HG03025 (cell line): ENCODE measurements around the gene GYG1.

Source experiments
- ATAC-seq: cut with Tn5 transposase; IDR thresholded peaks from one replicate; pipeline ENCODE4 v1.9.1; 2021; ENCODE audit warnings: mild to moderate bottlenecking, moderate library complexity; ENCODE audit not compliant: unreplicated experiment, low FRiP score

The GYG1 gene

GRCh38 chr3:148991219-148992026, at the start of gene GYG1:
GYG1 (plus strand) TSS chr3:148991540; CDS start chr3:148991641, 101 bp downstream.
- peak; percentile 92 for ATAC-seq

DNA sequence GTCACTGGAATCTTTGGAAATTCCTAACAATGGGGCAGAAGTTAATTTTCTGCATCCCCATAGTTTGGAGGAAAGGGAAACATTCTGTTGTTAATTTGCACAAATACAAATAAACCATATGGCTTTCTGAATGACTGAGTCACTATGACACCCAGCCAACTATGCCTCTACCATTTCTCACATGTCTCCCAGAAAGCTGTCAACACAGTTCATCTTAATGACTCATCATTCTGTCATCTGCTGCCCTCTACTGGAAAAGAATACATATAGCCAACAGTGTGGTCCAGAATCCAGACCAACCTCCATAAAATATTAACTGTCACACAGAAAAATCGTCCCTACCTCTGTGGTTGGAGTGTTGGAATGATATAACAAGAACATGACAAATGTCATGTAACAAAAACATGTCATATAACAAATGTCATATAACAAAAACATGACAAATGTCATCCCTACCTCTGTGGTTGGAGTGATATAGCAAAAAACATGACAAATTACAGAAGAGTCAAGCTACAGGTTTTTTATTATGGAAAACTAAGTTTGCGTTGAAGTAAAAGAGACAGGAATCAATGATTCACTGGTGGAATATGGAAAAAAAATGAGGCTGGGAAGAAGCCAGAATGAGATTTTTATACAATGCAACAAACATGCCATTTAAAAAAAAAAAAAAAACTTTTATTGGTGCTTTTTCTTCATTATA, 47.7 kb upstream of the GYG1 start:
- ATAC-seq, result peak; percentile 94

DNA sequence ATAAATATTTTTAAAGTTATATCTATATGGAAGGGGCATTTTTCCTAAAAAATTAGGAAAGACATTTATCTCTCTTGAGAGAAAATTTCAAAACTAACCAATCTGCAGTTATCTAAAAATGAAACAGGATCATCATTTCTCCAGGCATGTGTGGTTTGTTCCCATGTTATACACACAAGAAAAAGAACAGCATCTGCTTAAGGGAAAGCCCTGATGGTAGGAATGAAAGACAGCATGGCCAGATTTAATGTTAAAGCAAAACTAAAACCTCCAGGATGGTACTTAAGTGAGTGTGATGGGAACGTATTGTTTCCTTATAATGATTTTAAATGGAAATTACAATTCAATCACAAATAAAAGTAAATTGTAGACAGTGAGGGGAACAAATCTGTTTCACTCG, 46.2 kb upstream of the GYG1 start:
- ATAC-seq, result no peak

DNA sequence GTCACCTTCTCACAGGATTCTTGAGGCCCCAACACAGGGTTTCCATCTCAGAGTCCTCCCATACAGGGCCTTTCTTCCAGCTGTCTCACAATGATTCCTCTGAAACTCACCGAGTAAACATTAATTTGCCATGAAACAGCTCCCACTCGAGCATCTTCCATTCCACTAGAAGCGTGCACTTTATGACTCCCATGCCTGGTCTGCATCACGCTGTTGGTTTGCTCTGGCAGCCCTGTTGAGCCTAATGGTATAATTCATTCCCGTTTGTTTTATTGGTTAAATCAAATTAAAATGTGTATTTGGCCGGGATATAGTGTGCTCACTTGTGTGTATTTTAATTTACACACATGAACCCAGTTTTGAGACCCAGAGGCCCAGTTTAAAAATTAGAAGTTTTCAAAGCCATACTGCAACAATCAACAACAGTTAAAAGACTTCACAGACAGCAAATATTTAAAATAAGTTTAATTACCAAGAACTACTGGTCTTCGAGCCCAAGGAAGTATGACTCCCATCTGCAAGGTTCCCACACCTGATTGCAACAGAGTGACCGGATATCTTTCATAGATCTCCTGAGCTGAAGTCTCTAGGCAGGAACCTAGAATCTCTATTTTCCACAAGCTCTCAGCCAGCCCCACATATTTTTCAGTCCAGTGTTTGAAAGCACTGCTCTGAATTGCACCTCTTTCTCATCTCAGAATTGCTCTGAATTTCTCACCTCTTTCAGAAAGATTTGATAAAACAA, 42.3 kb upstream of the GYG1 start:
- no peak for ATAC-seq

GRCh38 chr3:148950806-148951205, 40.5 kb upstream of the GYG1 start:
- ATAC-seq, result no peak

GRCh38 chr3:148951599-148952361, 39.6 kb upstream of the GYG1 start:
- ATAC-seq, result no peak

DNA sequence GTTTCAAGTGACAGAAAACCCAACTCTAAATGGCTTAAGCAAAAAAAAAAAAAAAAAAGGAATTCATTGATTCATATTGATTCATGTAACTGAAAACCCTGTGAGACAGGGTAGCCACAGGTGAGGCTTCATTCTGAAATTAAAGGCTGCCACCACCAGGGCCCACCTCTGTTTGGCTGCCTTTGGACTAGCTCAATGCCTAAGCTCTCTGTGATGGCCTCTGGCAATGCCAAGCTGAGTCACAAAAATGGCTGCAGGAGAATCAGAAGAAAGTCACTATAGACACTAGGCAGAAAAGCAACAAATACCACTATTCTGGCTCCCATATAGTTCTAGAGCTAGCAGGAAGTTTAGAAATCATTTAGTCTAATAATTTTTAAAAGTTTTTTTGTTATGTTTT, 38.2 kb upstream of the GYG1 start:
- no peak for ATAC-seq

DNA sequence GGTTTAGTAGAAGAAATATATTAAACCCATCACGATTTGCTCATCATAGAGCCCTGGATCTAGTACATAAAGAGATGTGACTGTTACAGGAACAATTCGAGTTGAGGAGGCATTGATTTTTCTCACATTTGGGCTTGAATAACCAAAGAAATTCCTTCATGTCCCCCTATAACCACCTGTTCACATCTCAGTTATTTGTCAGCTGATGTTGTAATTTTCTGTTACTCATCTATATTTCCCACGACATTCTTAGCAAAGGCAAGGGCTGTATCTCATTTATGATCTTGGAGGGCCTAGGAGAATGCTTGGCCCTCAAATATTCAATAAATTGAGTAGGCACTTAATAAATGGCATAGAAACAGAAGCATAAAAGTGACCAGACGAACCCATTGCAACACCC, 36.4 kb upstream of the GYG1 start:
- no peak for ATAC-seq

GRCh38 chr3:148955544-148956346, 35.6 kb upstream of the GYG1 start:
- ATAC-seq, result no peak

DNA sequence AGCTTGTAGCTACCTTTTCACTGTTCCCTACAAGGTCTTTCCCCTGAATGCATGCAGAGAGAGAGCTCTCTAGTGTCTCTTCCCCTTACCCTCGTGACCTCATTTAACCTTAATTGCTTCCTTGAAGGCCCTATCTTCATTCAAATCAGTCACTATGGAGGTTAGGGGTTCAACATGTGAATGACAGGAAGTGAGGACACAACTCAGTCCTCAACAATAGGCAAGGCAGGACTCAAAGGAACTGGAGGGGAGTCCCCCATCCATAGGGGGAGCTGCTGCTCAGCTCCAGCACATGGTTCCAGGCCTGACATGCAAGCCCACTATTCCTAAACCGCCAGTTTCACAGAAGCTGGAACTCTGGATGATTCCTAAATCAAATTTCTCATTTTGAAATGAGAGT, 33.8 kb upstream of the GYG1 start:
- ATAC-seq, result no peak

- ATAC-seq, result no peak
Observed at GRCh38 chr3:148958696-148959095, 32.6 kb upstream of the GYG1 start.

- ATAC-seq, result no peak
Observed at GRCh38 chr3:148962513-148962912, 28.8 kb upstream of the GYG1 start.

DNA sequence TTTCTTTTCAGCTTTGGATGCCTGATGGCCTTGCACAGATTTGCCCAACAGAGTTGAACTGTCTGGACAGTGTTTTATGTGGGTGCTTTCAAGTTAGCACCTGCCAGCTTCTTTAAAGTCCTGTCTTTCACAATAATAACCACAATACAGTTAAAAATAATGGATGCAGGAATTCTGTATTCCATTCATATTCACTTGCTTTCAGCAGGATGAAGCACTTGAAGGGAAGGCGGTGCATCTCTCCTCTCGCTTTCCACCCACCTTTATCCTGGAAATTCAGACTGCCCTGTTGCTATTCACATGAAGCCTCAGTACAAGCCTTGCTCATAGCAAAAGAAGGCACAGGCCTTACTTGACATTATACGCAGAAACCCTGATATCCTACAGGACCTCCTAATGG, 26.5 kb upstream of the GYG1 start:
- ATAC-seq, result no peak

GRCh38 chr3:148968321-148968720, 23.0 kb upstream of the GYG1 start:
- no peak for ATAC-seq

DNA sequence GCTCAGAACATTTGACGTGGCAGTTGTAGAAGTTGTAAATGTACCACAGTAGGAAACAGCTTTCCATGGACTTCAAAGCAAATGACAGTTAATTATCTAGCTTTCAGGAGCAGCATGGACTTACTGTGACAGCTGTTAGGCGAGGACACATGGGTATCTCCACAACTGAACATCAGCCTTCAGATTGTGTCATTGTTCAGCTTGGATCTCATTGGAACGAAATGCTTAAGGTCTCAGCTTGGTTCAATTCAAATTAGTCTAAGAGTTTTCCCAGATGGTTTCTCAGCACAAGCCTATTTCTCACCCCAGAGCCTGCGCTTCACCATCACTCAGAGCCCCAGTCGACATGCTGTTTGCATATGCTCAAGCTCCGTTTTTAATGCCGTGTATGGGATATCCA, 21.1 kb upstream of the GYG1 start:
- no peak for ATAC-seq

GRCh38 chr3:148971401-148972163, 19.8 kb upstream of the GYG1 start:
- no peak for ATAC-seq

GRCh38 chr3:148974726-148975125, 16.6 kb upstream of the GYG1 start:
- no peak for ATAC-seq

DNA sequence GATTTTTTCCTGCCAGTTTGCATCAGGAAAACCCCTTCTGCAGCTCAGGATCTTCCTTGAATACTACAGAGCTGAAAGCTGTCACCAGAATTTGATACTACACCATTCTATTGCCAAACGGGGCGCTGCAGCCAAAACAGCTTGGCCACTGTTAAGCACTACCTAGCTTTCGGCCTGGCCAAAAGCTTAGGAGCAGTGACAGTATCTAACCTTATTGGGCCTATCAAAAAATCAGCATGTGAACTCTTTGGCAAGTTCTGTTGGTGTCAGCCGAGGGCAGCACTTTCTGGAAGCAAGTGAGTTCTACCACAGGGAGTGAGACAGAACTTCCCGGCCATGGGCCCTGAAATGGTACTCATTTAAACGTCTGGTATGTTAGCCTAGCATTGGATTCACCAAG, 16.1 kb upstream of the GYG1 start:
- ATAC-seq, result no peak

DNA sequence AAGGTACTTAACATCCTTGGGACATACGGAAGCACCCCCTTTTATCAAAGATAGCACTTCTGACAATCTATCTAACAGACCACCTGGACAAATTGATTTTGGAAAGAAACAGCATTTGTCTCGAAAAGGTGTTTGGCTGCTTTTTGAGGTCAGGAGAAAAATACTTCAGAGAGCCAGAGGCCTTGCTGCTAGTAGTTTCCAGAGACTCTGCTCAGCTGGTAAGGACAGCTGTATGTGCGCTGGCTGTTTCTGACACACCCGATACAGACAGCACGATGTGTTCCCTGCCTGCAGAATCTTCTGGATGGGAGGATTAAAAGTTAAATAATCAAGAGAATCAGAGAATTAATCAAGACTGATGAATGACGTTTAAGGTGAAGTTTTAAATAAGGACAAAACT, 15.6 kb upstream of the GYG1 start:
- no peak for ATAC-seq
